ENCODE data around the gene LRFN3. TPM values are rescaled to one million over a fixed set of nuclear protein-coding genes. Genes with fewer than 3 reads are reported as not detected.

The LRFN3 gene
- total RNA-seq, result 21.2 TPM

GRCh38 chr19:35935911-35936737, at the start of gene LRFN3:
LRFN3 (plus strand) TSS chr19:35936374; CDS start chr19:35939426, 3,052 bp downstream.

GRCh38 chr19:35901854-35902661, 34.1 kb upstream of the LRFN3 start, which contains the start of gene HCST:
HCST (plus strand) TSS chr19:35902529; CDS start chr19:35902594, 65 bp downstream.

GRCh38 chr19:35908010-35908441, 28.1 kb upstream of the LRFN3 start, which contains the start of gene TYROBP:
TYROBP (minus strand) TSS chr19:35908295; CDS start chr19:35908228, 67 bp downstream.

Small RNAs within 50 kb of the gene (small RNA-seq; reads per million reads assigned to genes)
- not detected for gene AF038458.1

Other genes starting within 250 kb of the LRFN3 start
- not detected for gene ZBTB32, start 231.8 kb upstream of the LRFN3 start, total RNA-seq
- gene KMT2B, start 218.4 kb upstream of the LRFN3 start, total RNA-seq, result 6.2 TPM
- gene IGFLR1, start 193.9 kb upstream of the LRFN3 start, total RNA-seq, result 0.46 TPM
- gene U2AF1L4, start 191.0 kb upstream of the LRFN3 start, total RNA-seq, result 10.8 TPM
- gene PSENEN, start 190.7 kb upstream of the LRFN3 start, total RNA-seq, result 23.5 TPM
- 12.0 TPM for gene LIN37, start 187.8 kb upstream of the LRFN3 start, total RNA-seq
- gene HSPB6, start 179.3 kb upstream of the LRFN3 start, total RNA-seq, result 0.23 TPM
- gene PROSER3, start 178.2 kb upstream of the LRFN3 start, total RNA-seq, result 5.5 TPM
- gene ARHGAP33, start 160.8 kb upstream of the LRFN3 start, total RNA-seq, result 68.0 TPM
- gene PRODH2, start 123.5 kb upstream of the LRFN3 start, total RNA-seq, result not detected
- gene NPHS1, start 83.9 kb upstream of the LRFN3 start, total RNA-seq, result 0.46 TPM
- 1.8 TPM for gene KIRREL2, start 79.5 kb upstream of the LRFN3 start, total RNA-seq
- 328 TPM for gene APLP1, start 67.8 kb upstream of the LRFN3 start, total RNA-seq
- 2.8 TPM for gene NFKBID, start 35.8 kb upstream of the LRFN3 start, total RNA-seq
- 0.92 TPM for gene HCST, start 33.8 kb upstream of the LRFN3 start, total RNA-seq
- gene TYROBP, start 28.1 kb upstream of the LRFN3 start, total RNA-seq, result 5.5 TPM
- 17.3 TPM for gene SDHAF1, start 58.8 kb downstream of the LRFN3 start, total RNA-seq
- gene SYNE4, start 72.4 kb downstream of the LRFN3 start, total RNA-seq, result 1.6 TPM
- 13.6 TPM for gene ALKBH6, start 77.8 kb downstream of the LRFN3 start, total RNA-seq
- 42.4 TPM for gene CLIP3, start 96.5 kb downstream of the LRFN3 start, total RNA-seq
- gene THAP8, start 117.9 kb downstream of the LRFN3 start, total RNA-seq, result 4.8 TPM
- gene WDR62, start 118.5 kb downstream of the LRFN3 start, total RNA-seq, result 2.3 TPM
- not detected for gene OVOL3, start 174.8 kb downstream of the LRFN3 start, total RNA-seq
- 104 TPM for gene POLR2I, start 178.5 kb downstream of the LRFN3 start, total RNA-seq
- gene TBCB, start 179.1 kb downstream of the LRFN3 start, total RNA-seq, result 289 TPM
- gene CAPNS1, start 203.7 kb downstream of the LRFN3 start, total RNA-seq, result 138 TPM
- gene COX7A1, start 216.1 kb downstream of the LRFN3 start, total RNA-seq, result 2.3 TPM

Data from diencephalon (tissue), 1 donor.